Measurements from ENCODE around the gene SH3BP4.
"Not testable (repeated sequence)": the region's sequence is repeated elsewhere in the genome, so short reads cannot be mapped to it uniquely, and the experiment has no call there.

Gene SH3BP4

GRCh38 chr2:235017441-235017840 is 65.6 kb downstream of the SH3BP4 start:
- Mint-ChIP-seq H3K4me1 (no peaks in the 10 kb centered on the region), H3K27ac (no peak overlapping the region), H3K4me3 (no peak overlapping the region), H3K9me3 (peaks cover 6% of the 10 kb centered on the region), H3K36me3 (no peaks in the 10 kb centered on the region), H3K27me3 (no peaks in the 10 kb centered on the region)
- DNase-seq = no peak
- CTCF ChIA-PET = no interaction called here

DNA sequence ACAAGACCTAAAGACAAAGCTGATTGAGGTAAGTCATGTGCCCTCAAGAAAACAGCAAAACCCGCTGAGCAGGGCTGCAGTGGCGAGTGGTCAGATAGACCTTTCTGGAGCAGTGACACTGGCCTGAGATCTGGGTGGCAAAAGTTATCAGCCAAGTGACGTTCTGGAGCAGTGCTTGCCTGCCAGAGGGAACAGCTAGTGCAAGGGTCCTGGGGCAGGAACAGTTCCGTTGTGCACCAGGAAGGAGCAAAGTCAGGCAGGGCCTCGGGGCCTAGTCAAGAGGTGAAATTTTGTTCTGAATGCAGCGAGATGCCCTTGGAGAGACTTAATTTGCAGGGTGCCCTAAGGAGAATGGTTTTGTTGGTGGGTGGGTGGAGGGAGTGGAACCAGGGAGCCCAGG is 67.0 kb downstream of the SH3BP4 start:
- Mint-ChIP-seq H3K4me1 (no peaks in the 10 kb centered on the region), H3K9me3 (peaks cover 6% of the 10 kb centered on the region), H3K27me3 (no peaks in the 10 kb centered on the region), H3K4me3 (no peak overlapping the region), H3K36me3 (no peaks in the 10 kb centered on the region), H3K27ac (no peak overlapping the region)
- DNase-seq = no peak
- CTCF ChIA-PET = no interaction called here

GRCh38 chr2:235020141-235020540 is 68.3 kb downstream of the SH3BP4 start:
- H3K4me1 Mint-ChIP-seq, DNase-seq, H3K27me3 Mint-ChIP-seq, H3K4me3 Mint-ChIP-seq, H3K9me3 Mint-ChIP-seq, H3K27ac Mint-ChIP-seq, H3K36me3 Mint-ChIP-seq, CTCF ChIA-PET: not testable (repeated sequence)

DNA sequence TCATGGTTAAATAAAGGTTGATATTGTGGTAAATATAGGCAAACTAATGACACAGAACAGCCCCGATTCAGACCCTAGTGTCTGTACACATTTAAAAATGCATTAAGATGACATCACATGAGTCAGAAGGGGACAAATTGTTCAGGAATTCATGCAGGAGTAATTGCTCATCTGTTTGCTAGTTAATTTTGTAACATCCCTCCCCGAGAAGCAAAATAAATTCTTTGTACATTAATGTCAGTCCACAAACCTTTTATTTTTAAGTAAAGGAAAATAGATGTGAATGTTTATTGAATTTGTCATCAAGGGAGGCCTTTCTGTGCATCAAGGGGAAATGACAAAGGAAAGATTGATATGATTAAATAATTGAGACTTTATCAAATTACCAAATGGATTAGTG is 69.9 kb downstream of the SH3BP4 start:
- Mint-ChIP-seq H3K4me1 (no peaks in the 10 kb centered on the region), H3K36me3 (no peaks in the 10 kb centered on the region), H3K27me3 (no peaks in the 10 kb centered on the region), H3K9me3 (no peaks in the 10 kb centered on the region), H3K27ac (no peak overlapping the region), H3K4me3 (no peak overlapping the region)
- DNase-seq = no peak
- CTCF ChIA-PET = no interaction called here

GRCh38 chr2:235024191-235024860 is 72.5 kb downstream of the SH3BP4 start:
- Mint-ChIP-seq H3K4me3 (no peak overlapping the region), H3K9me3 (no peaks in the 10 kb centered on the region), H3K36me3 (no peaks in the 10 kb centered on the region), H3K4me1 (no peaks in the 10 kb centered on the region), H3K27me3 (no peaks in the 10 kb centered on the region), H3K27ac (no peak overlapping the region)
- CTCF ChIA-PET = no interaction called here
- no peak for DNase-seq

- no peaks in the 10 kb centered on the region for H3K9me3 Mint-ChIP-seq
- H3K4me1 Mint-ChIP-seq = no peaks in the 10 kb centered on the region
- no peaks in the 10 kb centered on the region for H3K27me3 Mint-ChIP-seq
- H3K4me3 Mint-ChIP-seq = no peak overlapping the region
- H3K36me3 Mint-ChIP-seq = no peaks in the 10 kb centered on the region
- H3K27ac Mint-ChIP-seq = no peak overlapping the region
- CTCF ChIA-PET = no interaction called here
- DNase-seq = no peak
Measured at GRCh38 chr2:235024931-235025773, 73.3 kb downstream of the SH3BP4 start.

- Mint-ChIP-seq H3K4me1 (no peaks in the 10 kb centered on the region), H3K27me3 (no peaks in the 10 kb centered on the region), H3K27ac (no peak overlapping the region), H3K36me3 (no peaks in the 10 kb centered on the region), H3K9me3 (no peaks in the 10 kb centered on the region), H3K4me3 (no peak overlapping the region)
- no peak for DNase-seq
- CTCF ChIA-PET = no interaction called here
Measured at GRCh38 chr2:235025800-235026536, 74.2 kb downstream of the SH3BP4 start.

DNA sequence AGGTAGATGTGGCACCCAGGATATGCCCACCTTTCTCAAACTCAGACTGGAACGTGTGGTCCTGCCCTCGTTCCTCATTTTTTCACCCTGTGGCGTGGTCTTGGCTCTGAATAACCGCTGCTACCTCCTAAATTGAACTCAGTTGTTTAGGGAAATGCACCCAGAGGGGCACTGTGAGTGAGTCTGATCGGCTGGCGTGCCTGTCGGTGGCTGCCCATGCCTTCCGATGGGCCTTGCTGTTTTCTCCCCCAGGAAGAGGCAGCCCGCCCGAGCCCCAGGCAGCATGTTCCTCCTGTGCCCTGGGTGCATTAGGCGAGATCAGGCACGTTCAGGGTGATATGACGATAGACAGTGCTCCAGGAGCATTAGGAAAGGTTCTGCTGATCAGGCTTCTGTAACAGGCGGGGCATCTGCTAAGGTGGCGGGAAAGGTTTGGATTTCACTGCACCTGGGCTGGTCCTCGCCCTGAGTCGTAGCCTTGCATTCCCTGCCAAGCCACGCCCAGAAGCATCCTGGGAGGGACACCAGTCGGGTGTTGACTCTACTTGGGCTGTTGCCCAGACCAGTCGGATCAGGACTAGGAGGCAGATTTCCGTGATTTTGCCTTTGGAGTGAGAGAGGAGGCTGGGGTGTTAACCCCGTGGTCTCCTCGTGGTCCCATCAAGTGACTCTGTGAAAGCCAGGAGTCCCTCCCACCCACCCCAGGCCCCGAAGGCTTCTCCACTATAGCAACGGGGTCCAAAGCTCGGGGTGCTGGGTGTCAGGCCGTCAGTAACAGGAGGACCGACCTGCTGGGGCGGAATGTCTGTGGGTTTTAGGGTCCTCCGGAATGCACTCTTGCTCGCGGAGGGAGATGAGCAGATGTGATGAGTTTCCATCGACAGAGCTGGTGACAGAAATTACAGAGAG is 75.1 kb downstream of the SH3BP4 start:
- H3K4me3 Mint-ChIP-seq = no peak overlapping the region
- H3K4me1 Mint-ChIP-seq = no peaks in the 10 kb centered on the region
- DNase-seq = no peak
- no peaks in the 10 kb centered on the region for H3K9me3 Mint-ChIP-seq
- no peak overlapping the region for H3K27ac Mint-ChIP-seq
- no peaks in the 10 kb centered on the region for H3K36me3 Mint-ChIP-seq
- CTCF ChIA-PET = no interaction called here
- H3K27me3 Mint-ChIP-seq = no peaks in the 10 kb centered on the region

GRCh38 chr2:235027558-235028214 is 75.9 kb downstream of the SH3BP4 start:
- DNase-seq = no peak
- Mint-ChIP-seq H3K27ac (no peak overlapping the region), H3K4me3 (no peak overlapping the region), H3K9me3 (no peaks in the 10 kb centered on the region), H3K4me1 (no peaks in the 10 kb centered on the region), H3K36me3 (no peaks in the 10 kb centered on the region), H3K27me3 (no peaks in the 10 kb centered on the region)
- CTCF ChIA-PET = no interaction called here

GRCh38 chr2:235028646-235029045 is 76.8 kb downstream of the SH3BP4 start:
- H3K36me3 Mint-ChIP-seq = no peaks in the 10 kb centered on the region
- H3K27me3 Mint-ChIP-seq = no peaks in the 10 kb centered on the region
- CTCF ChIA-PET = no interaction called here
- no peak for DNase-seq
- no peaks in the 10 kb centered on the region for H3K9me3 Mint-ChIP-seq
- no peak overlapping the region for H3K4me3 Mint-ChIP-seq
- H3K27ac Mint-ChIP-seq = no peak overlapping the region
- H3K4me1 Mint-ChIP-seq = no peaks in the 10 kb centered on the region

DNA sequence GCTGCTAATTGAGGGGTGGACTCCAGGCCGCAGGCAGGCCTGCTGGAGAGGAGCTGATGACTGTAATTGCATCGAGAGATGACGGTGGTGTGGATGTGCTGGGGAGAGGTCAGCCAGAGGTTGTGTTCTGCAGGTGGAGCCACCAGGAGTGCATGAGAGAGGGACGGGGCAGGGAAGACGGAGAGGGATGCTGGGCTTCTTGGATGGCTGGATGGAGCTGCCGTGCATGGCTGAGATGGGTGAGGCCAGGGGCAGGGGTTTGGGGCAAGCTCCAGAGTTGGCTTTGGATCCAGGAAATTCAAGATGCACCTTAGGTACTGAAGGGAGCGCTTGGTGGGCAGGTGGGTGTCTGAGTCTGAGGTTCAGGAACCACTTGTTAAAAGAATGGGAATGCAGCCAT is 77.2 kb downstream of the SH3BP4 start:
- DNase-seq = no peak
- no peak overlapping the region for H3K27ac Mint-ChIP-seq
- H3K9me3 Mint-ChIP-seq = no peaks in the 10 kb centered on the region
- no peaks in the 10 kb centered on the region for H3K36me3 Mint-ChIP-seq
- CTCF ChIA-PET = interaction anchor here (1.3 kb wide), 1 partner anchor 13 kb away, joined by 3 read pairs; no protein-coding TSS in a partner anchor
- H3K4me1 Mint-ChIP-seq = no peaks in the 10 kb centered on the region
- no peak overlapping the region for H3K4me3 Mint-ChIP-seq
- H3K27me3 Mint-ChIP-seq = no peaks in the 10 kb centered on the region

- H3K9me3 Mint-ChIP-seq = no peaks in the 10 kb centered on the region
- H3K36me3 Mint-ChIP-seq = no peaks in the 10 kb centered on the region
- no peaks in the 10 kb centered on the region for H3K27me3 Mint-ChIP-seq
- no peaks in the 10 kb centered on the region for H3K4me1 Mint-ChIP-seq
- no peak overlapping the region for H3K27ac Mint-ChIP-seq
- no peak overlapping the region for H3K4me3 Mint-ChIP-seq
- CTCF ChIA-PET = interaction anchor here (1.3 kb wide), 1 partner anchor 12 kb away, joined by 3 read pairs; no protein-coding TSS in a partner anchor
- no peak for DNase-seq
Measured at GRCh38 chr2:235030126-235030525, 78.3 kb downstream of the SH3BP4 start.

DNA sequence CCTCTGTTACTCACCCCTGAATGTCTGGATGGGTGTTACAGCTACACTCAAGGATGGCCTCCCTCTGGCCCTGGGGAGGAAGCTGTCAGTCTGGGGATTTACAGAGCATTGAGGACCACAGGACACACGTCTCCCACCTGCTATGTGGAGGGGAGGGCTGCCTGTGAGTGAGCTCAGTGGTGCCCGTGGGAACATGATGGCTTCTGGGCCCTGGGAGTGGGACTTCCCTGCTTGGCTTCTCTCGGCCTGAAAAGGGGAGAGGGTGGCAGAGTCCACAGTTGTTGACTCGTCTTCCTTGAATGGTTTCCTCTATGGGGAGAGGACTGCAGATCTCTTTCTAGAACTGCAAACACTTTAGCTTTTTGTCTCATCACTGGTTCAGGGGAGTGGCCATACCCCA is 79.1 kb downstream of the SH3BP4 start:
- no peaks in the 10 kb centered on the region for H3K9me3 Mint-ChIP-seq
- no peak overlapping the region for H3K4me3 Mint-ChIP-seq
- no peak overlapping the region for H3K27ac Mint-ChIP-seq
- CTCF ChIA-PET = no interaction called here
- H3K27me3 Mint-ChIP-seq = no peaks in the 10 kb centered on the region
- no peak for DNase-seq
- no peaks in the 10 kb centered on the region for H3K4me1 Mint-ChIP-seq
- H3K36me3 Mint-ChIP-seq = no peaks in the 10 kb centered on the region

Measured in activated naive CD4-positive, alpha-beta T cell treated with anti-CD3 and anti-CD28 coated beads, Interleukin-2, amount 10 ng/mL, durations not matched to agents 7 days and 5 days (primary cell).